Progenitor cell of endocrine pancreas (in vitro differentiated cells): Measurements from ENCODE around the gene SMARCA4. TPM values are rescaled to one million over a fixed set of nuclear protein-coding genes. Genes with fewer than 3 reads are reported as not detected.
A peak's percentile ranks its signal among the peaks of the same experiment; 100 is the strongest.
"Not testable (repeated sequence)": the region's sequence is repeated elsewhere in the genome, so short reads cannot be mapped to it uniquely, and the experiment has no call there.

Experiments
- DNase-seq: peaks from one replicate; pipeline ENCODE4 v3.0.0; 2021; ENCODE audit warnings: low spot score; ENCODE audit not compliant: unreplicated experiment
- H3K27ac Mint-ChIP-seq: 2 replicates; pipeline ENCODE4 v1.8.0; 2021; ENCODE audit warnings: mild to moderate bottlenecking, moderate library complexity, mixed read lengths
- H3K27me3 Mint-ChIP-seq: 2 replicates; pipeline ENCODE4 v1.8.0; 2021; ENCODE audit warnings: mixed read lengths
- H3K36me3 Mint-ChIP-seq: 2 replicates; pipeline ENCODE4 v1.8.0; 2022; ENCODE audit warnings: mixed read lengths; ENCODE audit not compliant: insufficient read depth
- H3K4me1 Mint-ChIP-seq: 2 replicates; pipeline ENCODE4 v1.8.0; 2021; ENCODE audit warnings: low read depth, mixed read lengths
- H3K4me3 Mint-ChIP-seq: 2 replicates; pipeline ENCODE4 v1.8.0; 2021; ENCODE audit warnings: low read depth, mild to moderate bottlenecking, moderate library complexity, mixed read lengths
- H3K9me3 Mint-ChIP-seq: 2 replicates; pipeline ENCODE4 v1.8.0; 2021; ENCODE audit warnings: low read depth, mixed read lengths
- CTCF ChIP-seq: fragments of 200-600 bp; sonication (generic); IDR thresholded peaks from one replicate; pipeline ENCODE4 v1.5.0; 2021; ENCODE audit warnings: antibody characterized with exemption, mild to moderate bottlenecking; ENCODE audit not compliant: unreplicated experiment
- total RNA-seq: library from RNA; stranded (reverse); gene quantifications from 2 replicates; pipeline ENCODE4 v1.2.1, GENCODE V29; 2021

The SMARCA4 gene
- total RNA-seq, 1 donor from 2014 or later, result 334 TPM

- Mint-ChIP-seq H3K9me3 (no peaks in the 10 kb centered on the region), H3K27ac (peak overlapping the region; percentile 97), H3K36me3 (peaks cover 13% of the 10 kb centered on the region), H3K27me3 (no peaks in the 10 kb centered on the region), H3K4me1 (peaks cover 32% of the 10 kb centered on the region), H3K4me3 (peak overlapping the region; percentile 82)
- no peak for TF ChIP-seq CTCF
- no peak for DNase-seq
These were observed 130.9 kb downstream of the SMARCA4 start for GRCh38 chr19:11091703-11092153.

GRCh38 chr19:11092181-11092538 is 131.3 kb downstream of the SMARCA4 start:
- Mint-ChIP-seq H3K9me3 (no peaks in the 10 kb centered on the region), H3K27me3 (no peaks in the 10 kb centered on the region), H3K27ac (peak overlapping the region; percentile 90), H3K36me3 (peaks cover 13% of the 10 kb centered on the region), H3K4me1 (peaks cover 32% of the 10 kb centered on the region), H3K4me3 (peak overlapping the region; percentile 58)
- DNase-seq, result no peak
- TF ChIP-seq CTCF, result no peak

- no peak for TF ChIP-seq CTCF
- no peak overlapping the region for H3K4me3 Mint-ChIP-seq
- peaks cover 13% of the 10 kb centered on the region for H3K36me3 Mint-ChIP-seq
- no peaks in the 10 kb centered on the region for H3K9me3 Mint-ChIP-seq
- no peaks in the 10 kb centered on the region for H3K27me3 Mint-ChIP-seq
- H3K27ac Mint-ChIP-seq, result peak overlapping the region; percentile 77
- H3K4me1 Mint-ChIP-seq, result peaks cover 26% of the 10 kb centered on the region
- DNase-seq, result no peak
These were observed 132.9 kb downstream of the SMARCA4 start for GRCh38 chr19:11093689-11094238.

GRCh38 chr19:11094520-11094894 is 133.7 kb downstream of the SMARCA4 start:
- no peak for TF ChIP-seq CTCF
- Mint-ChIP-seq H3K27me3 (no peaks in the 10 kb centered on the region), H3K27ac (peak overlapping the region; percentile 94), H3K4me3 (no peak overlapping the region), H3K4me1 (peaks cover 22% of the 10 kb centered on the region), H3K9me3 (no peaks in the 10 kb centered on the region), H3K36me3 (peaks cover 16% of the 10 kb centered on the region)
- DNase-seq, result no peak

- no peak for TF ChIP-seq CTCF
- Mint-ChIP-seq H3K9me3 (no peaks in the 10 kb centered on the region), H3K36me3 (peaks cover 23% of the 10 kb centered on the region), H3K4me1 (peaks cover 19% of the 10 kb centered on the region), H3K4me3 (no peak overlapping the region), H3K27ac (peak overlapping the region; percentile 77), H3K27me3 (no peaks in the 10 kb centered on the region)
- no peak for DNase-seq
These were observed 135.5 kb downstream of the SMARCA4 start for GRCh38 chr19:11096210-11096841.

- H3K27me3 Mint-ChIP-seq, H3K27ac Mint-ChIP-seq: not testable (repeated sequence)
These were observed 136.5 kb downstream of the SMARCA4 start for GRCh38 chr19:11097367-11097766.

More at GRCh38 chr19:11097367-11097766, 136.5 kb downstream of the SMARCA4 start:
- peaks cover 23% of the 10 kb centered on the region for H3K36me3 Mint-ChIP-seq
- not testable (repeated sequence) for DNase-seq, H3K9me3 Mint-ChIP-seq, H3K4me3 Mint-ChIP-seq
- H3K4me1 Mint-ChIP-seq, result peaks cover 14% of the 10 kb centered on the region
